Mesenchymal stem cell (in vitro differentiated cells and primary cell): ENCODE results near the gene FIG4.

ENCODE experiments used
- DNase-seq: peaks from one replicate; pipeline ENCODE4 v3.0.0-alpha.2; 2013
- H2AFZ ChIP-seq: one replicate; pipeline ENCODE4 v1.6.1; 2013; ENCODE audit warnings: low read depth, mild to moderate bottlenecking, control low read depth, inconsistent platforms, low read length, moderate library complexity
- H2AK5ac ChIP-seq: 2 replicates; pipeline ENCODE4 v1.6.1; 2013; ENCODE audit warnings: low read length, moderate library complexity, mild to moderate bottlenecking, inconsistent platforms; ENCODE audit not compliant: severe bottlenecking
- H2BK120ac ChIP-seq: one replicate; pipeline ENCODE4 v1.6.1; 2013; ENCODE audit warnings: low read depth, mild to moderate bottlenecking, inconsistent platforms, low read length, moderate library complexity
- H2BK12ac ChIP-seq, 2 experiments: one replicate each; pipeline ENCODE4 v1.6.1; 2013; ENCODE audit warnings: inconsistent platforms in 2 of 2, low read length in 2 of 2, mild to moderate bottlenecking in 2 of 2, moderate library complexity in 2 of 2, control low read depth in 1 of 2
- H2BK15ac ChIP-seq: one replicate; pipeline ENCODE4 v1.6.1; 2013; ENCODE audit warnings: mild to moderate bottlenecking, low read depth, inconsistent platforms; ENCODE audit not compliant: poor library complexity, severe bottlenecking
- H2BK5ac ChIP-seq: 2 replicates; pipeline ENCODE4 v1.6.1; 2013; ENCODE audit warnings: low read depth, mild to moderate bottlenecking, low read length, control low read depth, inconsistent platforms; ENCODE audit not compliant: poor library complexity, severe bottlenecking
- H3K14ac ChIP-seq, 2 experiments: one replicate each; pipeline ENCODE4 v1.6.1; 2013; ENCODE audit warnings: inconsistent platforms in 2 of 2, low read length in 2 of 2, control low read depth in 1 of 2, mild to moderate bottlenecking in 1 of 2, moderate library complexity in 1 of 2
- H3K18ac ChIP-seq, 2 experiments: one replicate each; pipeline ENCODE4 v1.6.1; 2013; ENCODE audit warnings: inconsistent platforms in 2 of 2, low read length in 2 of 2, control low read depth in 1 of 2, low read depth in 1 of 2, mild to moderate bottlenecking in 1 of 2
- H3K23ac ChIP-seq, 2 experiments: one replicate each; pipeline ENCODE4 v1.6.1; 2013; ENCODE audit warnings: inconsistent platforms in 2 of 2, low read length in 2 of 2, mild to moderate bottlenecking in 2 of 2, moderate library complexity in 2 of 2, control low read depth in 1 of 2
- H3K27ac ChIP-seq: 2 replicates; pipeline ENCODE4 v1.5.1; 2013; ENCODE audit warnings: mild to moderate bottlenecking, moderate library complexity, low read length, control low read depth, inconsistent platforms; ENCODE audit not compliant: poor library complexity, severe bottlenecking
- H3K27me3 ChIP-seq, 2 experiments: 2 replicates each; pipeline versions ENCODE4 v1.6.1 to v1.7.0; 2013; ENCODE audit warnings: low read length in 2 of 2, mild to moderate bottlenecking in 2 of 2, moderate library complexity in 2 of 2, control low read depth in 1 of 2, inconsistent platforms in 1 of 2; ENCODE audit not compliant: control insufficient read depth in 1 of 2, insufficient read depth in 1 of 2
- H3K36me3 ChIP-seq, 2 experiments: 2 replicates each; pipeline versions ENCODE4 v1.6.1 to v1.7.0; 2013; ENCODE audit warnings: low read length in 2 of 2, control low read depth in 1 of 2, inconsistent platforms in 1 of 2, low read depth in 1 of 2, mild to moderate bottlenecking in 1 of 2; ENCODE audit not compliant: insufficient read depth in 2 of 2, control insufficient read depth in 1 of 2
- H3K4ac ChIP-seq, 2 experiments: one replicate each; pipeline ENCODE4 v1.6.1; 2013; ENCODE audit warnings: inconsistent platforms in 2 of 2, low read length in 2 of 2, mild to moderate bottlenecking in 2 of 2, moderate library complexity in 2 of 2, control low read depth in 1 of 2, low read depth in 1 of 2
- H3K4me1 ChIP-seq: 2 replicates; pipeline ENCODE4 v1.6.1; 2013; ENCODE audit warnings: low read depth, low read length, control low read depth; ENCODE audit not compliant: control insufficient read depth, insufficient read depth
- H3K4me2 ChIP-seq: 2 replicates; pipeline ENCODE4 v1.6.1; 2013; ENCODE audit warnings: low read length, mild to moderate bottlenecking, inconsistent platforms; ENCODE audit not compliant: poor library complexity, severe bottlenecking
- H3K4me3 ChIP-seq, 2 experiments: 2 replicates each; pipeline versions ENCODE4 v1.5.1 to v1.7.0; 2013; ENCODE audit warnings: low read length in 2 of 2, mild to moderate bottlenecking in 2 of 2, control low read depth in 1 of 2, low read depth in 1 of 2; ENCODE audit not compliant: insufficient read depth in 1 of 2
- H3K79me1 ChIP-seq: replicated peaks from 2 replicates; pipeline ENCODE4 v1.6.1; 2013; ENCODE audit warnings: mild to moderate bottlenecking, control low read depth, low read length, inconsistent platforms; ENCODE audit not compliant: poor library complexity, severe bottlenecking
- H3K9ac ChIP-seq: 2 replicates; pipeline ENCODE4 v1.7.0; 2013; ENCODE audit warnings: mild to moderate bottlenecking, low read length, moderate library complexity
- H3K9me3 ChIP-seq: 2 replicates; pipeline ENCODE4 v1.7.0; 2013; ENCODE audit warnings: mild to moderate bottlenecking, low read length; ENCODE audit not compliant: control insufficient read depth
- H4K8ac ChIP-seq: one replicate; pipeline ENCODE4 v1.6.1; 2013; ENCODE audit warnings: inconsistent platforms, mild to moderate bottlenecking, low read length, moderate library complexity
- H4K91ac ChIP-seq: one replicate; pipeline ENCODE4 v1.6.1; 2013; ENCODE audit warnings: mild to moderate bottlenecking, low read length, inconsistent platforms
- WGBS: methylation state at CpG from one replicate; pipeline ENCODE4 v1.1.7; 2013; ENCODE audit warnings: mixed read lengths; 5-methylcytosine and 5-hydroxymethylcytosine counted together

Gene FIG4

GRCh38 chr6:109760208-109760607, 69.1 kb downstream of the FIG4 start:
- H3K79me1 ChIP-seq, result no peaks in the 10 kb centered on the region
- H2BK15ac ChIP-seq, result no peak overlapping the region
- no peak overlapping the region for H3K9ac ChIP-seq
- H4K91ac ChIP-seq, result no peak overlapping the region
- DNase-seq, result no peak
- H2BK120ac ChIP-seq, result no peak overlapping the region
- H2AFZ ChIP-seq, result no peak overlapping the region
- H2AK5ac ChIP-seq, result no peak overlapping the region
- no peak overlapping the region for H3K27ac ChIP-seq
- H4K8ac ChIP-seq, result no peak overlapping the region
- H2BK12ac ChIP-seq, result no peak overlapping the region
- peaks cover 2% of the 10 kb centered on the region for H3K4me1 ChIP-seq
- no peak overlapping the region for H2BK5ac ChIP-seq
- no peak overlapping the region for H3K23ac ChIP-seq
- no peak overlapping the region for H3K4me2 ChIP-seq
- no peaks in the 10 kb centered on the region for H3K9me3 ChIP-seq
- peaks cover 0 to 14% of the 10 kb centered on the region in 2 experiments for H3K36me3 ChIP-seq
- 64% methylated on average over 2 of the region's 2 CpGs for WGBS
- H3K14ac ChIP-seq, result no peak overlapping the region
- no peak overlapping the region for H3K18ac ChIP-seq
- H3K27me3 ChIP-seq, result no peaks in the 10 kb centered on the region
- no peak overlapping the region for H3K4me3 ChIP-seq
- no peak overlapping the region for H3K4ac ChIP-seq

GRCh38 chr6:109762166-109762565, 71.1 kb downstream of the FIG4 start:
- Histone ChIP-seq H2BK15ac (no peak overlapping the region), H3K4me1 (peaks cover 2% of the 10 kb centered on the region), H3K14ac (no peak overlapping the region), H3K9me3 (no peaks in the 10 kb centered on the region), H2BK12ac (no peak overlapping the region), H3K4me2 (no peak overlapping the region), H3K27me3 (no peaks in the 10 kb centered on the region), H2BK120ac (no peak overlapping the region), H3K4ac (no peak overlapping the region), H2BK5ac (no peak overlapping the region), H3K23ac (no peak overlapping the region), H3K27ac (no peak overlapping the region), H3K36me3 (peaks cover 0 to 22% of the 10 kb centered on the region in 2 experiments), H3K9ac (no peak overlapping the region), H3K18ac (no peak overlapping the region), H4K8ac (no peak overlapping the region), H4K91ac (no peak overlapping the region), H3K4me3 (no peak overlapping the region), H3K79me1 (no peaks in the 10 kb centered on the region), H2AFZ (no peak overlapping the region), H2AK5ac (no peak overlapping the region)
- DNase-seq, result no peak
- 100% methylated on average over 2 of the region's 2 CpGs for WGBS

- peaks cover 3 to 20% of the 10 kb centered on the region in 2 experiments for H3K36me3 ChIP-seq
- H3K27ac ChIP-seq, result no peak overlapping the region
- H3K18ac ChIP-seq, result no peak overlapping the region
- H3K4ac ChIP-seq, result no peak overlapping the region
- H2BK12ac ChIP-seq, result no peak overlapping the region
- no peak overlapping the region for H3K9ac ChIP-seq
- no peaks in the 10 kb centered on the region for H3K27me3 ChIP-seq
- H2BK15ac ChIP-seq, result no peak overlapping the region
- no peak overlapping the region for H2AFZ ChIP-seq
- H3K9me3 ChIP-seq, result no peaks in the 10 kb centered on the region
- H2AK5ac ChIP-seq, result no peak overlapping the region
- 100% methylated on average over 1 of the region's 1 CpG for WGBS
- peaks cover 2% of the 10 kb centered on the region for H3K4me1 ChIP-seq
- H4K8ac ChIP-seq, result no peak overlapping the region
- no peak for DNase-seq
- H2BK120ac ChIP-seq, result no peak overlapping the region
- no peak overlapping the region for H3K14ac ChIP-seq
- H3K4me3 ChIP-seq, result no peak overlapping the region
- no peak overlapping the region for H4K91ac ChIP-seq
- H2BK5ac ChIP-seq, result no peak overlapping the region
- H3K79me1 ChIP-seq, result no peaks in the 10 kb centered on the region
- H3K23ac ChIP-seq, result no peak overlapping the region
- H3K4me2 ChIP-seq, result no peak overlapping the region
Measured at GRCh38 chr6:109762769-109763441, 71.8 kb downstream of the FIG4 start.

GRCh38 chr6:109766167-109766566, 75.1 kb downstream of the FIG4 start:
- Histone ChIP-seq H3K4me3 (no peak overlapping the region), H2AFZ (no peak overlapping the region), H3K18ac (no peak overlapping the region), H3K36me3 (peaks cover 8 to 20% of the 10 kb centered on the region in 2 experiments), H3K27ac (no peak overlapping the region), H3K14ac (no peak overlapping the region), H3K27me3 (no peaks in the 10 kb centered on the region), H3K9ac (no peak overlapping the region), H4K91ac (no peak overlapping the region), H3K4me2 (no peak overlapping the region), H3K4me1 (no peaks in the 10 kb centered on the region), H3K9me3 (no peaks in the 10 kb centered on the region), H2BK5ac (no peak overlapping the region), H2BK15ac (no peak overlapping the region), H3K4ac (no peak overlapping the region), H2BK120ac (no peak overlapping the region), H2BK12ac (no peak overlapping the region), H3K79me1 (no peaks in the 10 kb centered on the region), H2AK5ac (no peak overlapping the region), H3K23ac (no peak overlapping the region), H4K8ac (no peak overlapping the region)
- 62% methylated on average over 3 of the region's 3 CpGs for WGBS
- DNase-seq, result no peak
